SK-N-MC (cell line): Measurements from ENCODE around the gene NPTXR.

Source experiments
- EZH2 ChIP-seq: fragments of 200-600 bp; sonication (generic); IDR thresholded peaks from one replicate; pipeline ENCODE4 v1.6.1; 2017; ENCODE audit warnings: antibody characterized with exemption
- POLR2AphosphoS5 ChIP-seq: IDR thresholded peaks from 2 replicates; pipeline ENCODE4 v1.6.1; 2012; ENCODE audit warnings: mild to moderate bottlenecking, low read depth, low read length, borderline replicate concordance

GRCh38 chr22:38841635-38842034, 2.2 kb downstream of the NPTXR start:
- TF ChIP-seq POLR2AphosphoS5 (no peak), EZH2 (no peak)
